SK-N-SH (cell line): ENCODE results near the gene KRTAP20-4.

Source experiments
- CTCF ChIP-seq: fragments of 200-600 bp; sonication (generic); IDR thresholded peaks from 2 replicates; pipeline ENCODE4 v1.6.1; 2017; ENCODE audit warnings: antibody characterized with exemption, mild to moderate bottlenecking, moderate library complexity
- MAX ChIP-seq: IDR thresholded peaks from 2 replicates; pipeline ENCODE4 v1.4.0; 2012; ENCODE audit warnings: low read depth
- RAD21 ChIP-seq: IDR thresholded peaks from 2 replicates; pipeline ENCODE4 v1.6.1; 2012; ENCODE audit warnings: mild to moderate bottlenecking, low read length
- USF2 ChIP-seq: fragments of 150-350 bp; IDR thresholded peaks from 2 replicates; pipeline ENCODE4 v1.6.1; 2017; ENCODE audit warnings: antibody characterized with exemption, low read length, low read depth, borderline replicate concordance

GRCh38 chr21:30590297-30590696 is 30.1 kb upstream of the KRTAP20-4 start, which contains the start of gene KRTAP22-2:
- no peak for TF ChIP-seq CTCF
- no peak for TF ChIP-seq RAD21
- no peak for TF ChIP-seq MAX
- TF ChIP-seq USF2, result no peak
